ENCODE results near the gene AP2A2.

AP2A2 gene

DNA sequence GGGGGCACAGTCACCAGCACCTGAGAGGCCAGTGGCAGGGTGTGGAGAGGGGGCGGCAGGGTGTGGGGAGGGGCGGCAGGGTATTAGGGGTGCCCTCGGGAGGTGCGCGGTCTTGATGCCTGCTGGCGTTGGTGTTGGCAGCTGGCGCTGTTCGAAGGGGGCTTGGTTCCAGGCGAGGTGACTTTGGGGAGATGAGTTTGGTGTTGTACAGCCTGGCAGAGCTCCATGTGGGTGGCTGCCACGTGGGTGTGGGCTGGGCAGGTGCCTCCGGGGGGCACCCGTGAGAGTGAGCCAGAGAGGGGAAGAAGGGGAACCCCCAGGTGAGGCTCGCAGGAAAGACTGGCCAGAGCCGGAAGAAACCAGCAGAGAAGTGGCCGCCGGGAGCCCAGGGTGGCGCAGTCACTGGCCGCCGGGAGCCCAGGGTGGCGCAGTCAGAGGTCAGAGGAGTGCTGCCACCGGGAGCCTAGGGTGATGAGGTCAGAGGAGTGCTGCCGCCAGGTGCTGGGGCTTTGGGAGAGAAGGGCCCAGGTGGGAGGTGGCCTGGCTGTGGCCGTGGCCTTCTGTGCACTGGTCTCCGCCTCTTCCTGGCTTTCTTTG, 66.1 kb downstream of the AP2A2 start:
- Histone ChIP-seq H3K27me3 (ENCODE audit: insufficient read depth, low read length) (no peaks in the 10 kb centered on the region), H3K4me3 (ENCODE audit: low read length) (no peak overlapping the region), H3K36me3 (ENCODE audit: insufficient read depth, low read length) (peaks cover 74% of the 10 kb centered on the region), H3K27ac (ENCODE audit: low read depth, low read length) (no peak overlapping the region), H3K9me3 (ENCODE audit: insufficient read depth, low read depth, low read length) (no peaks in the 10 kb centered on the region), H3K4me1 (ENCODE audit: insufficient read depth, low read length) (no peaks in the 10 kb centered on the region), H3K9ac (ENCODE audit: low read depth, low read length) (no peak overlapping the region)
- 95% methylated on average over 24 of the region's 24 CpGs for WGBS

DNA sequence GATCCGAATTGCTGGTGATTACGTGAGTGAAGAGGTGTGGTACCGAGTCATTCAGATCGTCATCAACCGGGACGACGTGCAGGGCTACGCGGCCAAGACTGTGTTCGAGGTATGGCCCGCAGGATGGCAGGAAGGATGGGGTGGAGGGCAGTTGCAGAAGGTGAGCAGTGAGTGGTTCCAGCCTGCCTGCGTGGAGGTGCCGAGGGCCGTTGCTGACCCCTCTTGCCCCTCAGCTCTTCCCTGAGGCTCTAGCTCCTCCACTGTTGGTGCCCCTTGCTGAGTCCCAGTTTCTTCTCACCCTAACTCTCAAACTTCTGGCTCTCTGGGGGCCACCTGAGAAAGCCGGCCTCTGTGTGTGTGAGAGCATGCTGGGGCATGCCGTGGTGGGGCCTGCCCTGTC, 66.9 kb downstream of the AP2A2 start:
- no peaks in the 10 kb centered on the region for H3K4me1 ChIP-seq (ENCODE audit: insufficient read depth, low read length)
- H3K27ac ChIP-seq (ENCODE audit: low read depth, low read length), result no peak overlapping the region
- no peaks in the 10 kb centered on the region for H3K27me3 ChIP-seq (ENCODE audit: insufficient read depth, low read length)
- no peak overlapping the region for H3K9ac ChIP-seq (ENCODE audit: low read depth, low read length)
- H3K36me3 ChIP-seq (ENCODE audit: insufficient read depth, low read length), result peaks cover 71% of the 10 kb centered on the region
- WGBS, result 94% methylated on average over 16 of the region's 16 CpGs
- H3K9me3 ChIP-seq (ENCODE audit: insufficient read depth, low read depth, low read length), result no peaks in the 10 kb centered on the region
- no peak overlapping the region for H3K4me3 ChIP-seq (ENCODE audit: low read length)

DNA sequence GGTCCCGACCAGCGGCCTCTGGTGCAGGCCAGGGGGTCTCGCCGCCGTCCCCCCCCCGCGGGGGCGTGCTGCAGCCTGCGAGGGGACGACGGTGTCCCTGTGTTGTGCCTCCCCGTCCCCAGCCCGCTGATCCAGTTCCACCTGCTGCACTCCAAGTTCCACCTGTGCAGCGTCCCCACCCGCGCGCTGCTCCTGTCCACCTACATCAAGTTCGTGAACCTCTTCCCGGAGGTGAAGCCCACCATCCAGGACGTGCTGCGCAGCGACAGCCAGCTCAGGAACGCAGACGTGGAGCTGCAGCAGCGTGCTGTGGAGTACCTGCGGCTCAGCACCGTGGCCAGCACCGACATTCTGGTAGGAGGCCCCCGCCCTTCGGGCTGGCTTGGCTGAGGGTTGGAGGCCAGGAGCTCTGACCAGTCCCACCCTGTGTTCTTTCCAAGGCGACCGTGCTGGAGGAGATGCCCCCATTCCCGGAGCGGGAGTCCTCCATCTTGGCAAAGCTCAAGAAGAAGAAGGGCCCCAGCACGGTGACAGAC, 68.0 kb downstream of the AP2A2 start:
- Histone ChIP-seq H3K27me3 (ENCODE audit: insufficient read depth, low read length) (no peaks in the 10 kb centered on the region), H3K9me3 (ENCODE audit: insufficient read depth, low read depth, low read length) (no peaks in the 10 kb centered on the region), H3K27ac (ENCODE audit: low read depth, low read length) (no peak overlapping the region), H3K4me1 (ENCODE audit: insufficient read depth, low read length) (no peaks in the 10 kb centered on the region), H3K4me3 (ENCODE audit: low read length) (no peak overlapping the region), H3K9ac (ENCODE audit: low read depth, low read length) (no peak overlapping the region), H3K36me3 (ENCODE audit: insufficient read depth, low read length) (peaks cover 59% of the 10 kb centered on the region)
- WGBS, result 96% methylated on average over 35 of the region's 35 CpGs

DNA sequence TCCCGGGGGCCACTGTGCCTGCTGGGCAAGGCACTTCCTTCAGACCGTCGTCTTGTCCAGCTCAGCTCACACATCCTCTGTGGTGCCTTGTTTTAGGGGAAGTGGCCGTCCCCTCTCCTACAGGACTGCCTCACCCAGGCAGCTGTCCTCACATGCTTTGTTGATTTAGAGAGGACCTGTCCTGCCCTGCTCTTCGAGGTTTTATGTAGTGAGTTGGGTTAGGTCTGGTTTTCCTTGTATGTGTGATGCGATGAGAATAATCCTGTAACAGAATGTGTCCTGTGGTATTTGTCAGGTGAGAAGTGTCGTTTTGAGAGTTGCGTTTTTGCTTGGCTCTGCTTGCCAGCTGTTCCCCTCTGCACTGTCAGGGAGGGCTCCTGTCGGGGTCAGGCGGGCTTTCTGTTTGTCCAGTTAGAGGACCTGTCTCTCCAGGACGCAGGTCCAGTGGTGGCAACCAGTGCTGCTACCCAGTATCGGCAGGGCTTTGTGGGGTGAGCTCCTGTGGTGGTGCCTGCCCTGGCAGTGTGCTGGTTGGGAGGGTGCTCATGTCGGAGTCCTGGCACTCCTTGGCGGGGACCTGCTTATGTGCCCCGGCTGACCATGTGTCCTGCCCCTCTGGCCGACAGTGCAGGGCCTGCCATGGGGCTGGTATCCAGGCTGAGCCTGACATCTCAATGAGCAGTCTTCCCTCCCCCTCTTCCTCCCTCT, 69.5 kb downstream of the AP2A2 start:
- peaks cover 48% of the 10 kb centered on the region for H3K36me3 ChIP-seq (ENCODE audit: insufficient read depth, low read length)
- no peak overlapping the region for H3K9ac ChIP-seq (ENCODE audit: low read depth, low read length)
- H3K9me3 ChIP-seq (ENCODE audit: insufficient read depth, low read depth, low read length), result no peaks in the 10 kb centered on the region
- 93% methylated on average over 16 of the region's 16 CpGs for WGBS
- H3K27ac ChIP-seq (ENCODE audit: low read depth, low read length), result no peak overlapping the region
- no peaks in the 10 kb centered on the region for H3K27me3 ChIP-seq (ENCODE audit: insufficient read depth, low read length)
- H3K4me1 ChIP-seq (ENCODE audit: insufficient read depth, low read length), result no peaks in the 10 kb centered on the region
- no peak overlapping the region for H3K4me3 ChIP-seq (ENCODE audit: low read length)

DNA sequence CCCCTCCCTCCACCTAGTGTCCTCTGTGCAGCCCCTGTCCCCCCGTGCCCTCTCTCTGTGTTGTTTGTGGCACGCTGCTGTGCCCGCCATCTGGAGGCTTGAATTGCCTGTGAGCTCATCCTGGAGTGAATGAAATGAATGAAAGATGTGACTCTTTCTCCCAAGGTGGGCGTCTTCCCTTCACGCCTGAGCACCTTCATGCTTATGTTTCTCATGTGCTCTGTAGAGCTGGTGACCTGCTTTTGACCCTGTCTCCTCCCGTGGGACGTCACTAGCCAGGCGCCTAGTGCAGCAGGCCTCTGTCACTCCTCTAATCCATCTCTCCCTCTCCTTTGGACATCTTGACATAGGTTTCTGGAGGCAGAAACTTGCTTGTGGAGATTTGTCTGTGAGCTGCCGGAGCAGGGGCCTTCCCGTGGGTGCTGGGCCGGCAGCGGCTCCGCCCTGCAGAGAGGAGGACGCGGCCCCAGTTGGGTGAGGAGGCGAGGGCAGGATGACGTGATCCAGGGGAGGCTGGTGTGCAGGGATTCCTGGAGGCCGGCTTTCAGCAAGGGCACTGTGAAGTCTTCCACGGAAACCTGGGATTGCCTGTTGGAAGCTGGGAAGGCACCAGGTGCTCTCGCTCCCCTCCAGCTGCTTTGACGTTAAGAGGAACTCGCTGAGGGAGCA, 70.2 kb downstream of the AP2A2 start:
- WGBS, result 88% methylated on average over 22 of the region's 22 CpGs
- no peaks in the 10 kb centered on the region for H3K4me1 ChIP-seq (ENCODE audit: insufficient read depth, low read length)
- H3K27me3 ChIP-seq (ENCODE audit: insufficient read depth, low read length), result no peaks in the 10 kb centered on the region
- H3K36me3 ChIP-seq (ENCODE audit: insufficient read depth, low read length), result peaks cover 52% of the 10 kb centered on the region
- H3K9ac ChIP-seq (ENCODE audit: low read depth, low read length), result no peak overlapping the region
- no peak overlapping the region for H3K4me3 ChIP-seq (ENCODE audit: low read length)
- no peak overlapping the region for H3K27ac ChIP-seq (ENCODE audit: low read depth, low read length)
- H3K9me3 ChIP-seq (ENCODE audit: insufficient read depth, low read depth, low read length), result no peaks in the 10 kb centered on the region

DNA sequence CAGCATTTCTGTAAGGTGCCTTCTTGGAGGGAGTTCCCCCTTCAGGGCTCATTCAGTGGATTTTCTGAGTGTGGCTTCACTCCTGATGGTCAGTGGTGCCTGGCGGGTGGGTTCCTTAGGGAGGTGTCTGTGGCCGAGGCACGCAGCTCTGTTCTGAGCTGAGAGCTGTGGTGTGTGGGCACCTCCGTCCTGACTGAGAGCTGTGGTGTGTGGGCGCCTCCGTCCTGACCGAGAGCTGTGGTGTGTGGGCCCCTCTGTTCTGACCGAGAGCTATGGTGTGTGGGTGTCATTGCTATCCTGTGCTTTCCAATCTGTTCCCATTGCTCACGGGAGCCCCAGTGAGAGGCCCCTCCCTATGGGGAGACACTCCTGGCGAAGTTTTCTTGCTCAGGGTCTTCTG, 71.0 kb downstream of the AP2A2 start:
- H3K27me3 ChIP-seq (ENCODE audit: insufficient read depth, low read length), result no peaks in the 10 kb centered on the region
- H3K4me3 ChIP-seq (ENCODE audit: low read length), result no peak overlapping the region
- no peak overlapping the region for H3K27ac ChIP-seq (ENCODE audit: low read depth, low read length)
- H3K4me1 ChIP-seq (ENCODE audit: insufficient read depth, low read length), result no peaks in the 10 kb centered on the region
- no peaks in the 10 kb centered on the region for H3K9me3 ChIP-seq (ENCODE audit: insufficient read depth, low read depth, low read length)
- H3K36me3 ChIP-seq (ENCODE audit: insufficient read depth, low read length), result peaks cover 49% of the 10 kb centered on the region
- no peak overlapping the region for H3K9ac ChIP-seq (ENCODE audit: low read depth, low read length)
- WGBS, result 93% methylated on average over 10 of the region's 10 CpGs

DNA sequence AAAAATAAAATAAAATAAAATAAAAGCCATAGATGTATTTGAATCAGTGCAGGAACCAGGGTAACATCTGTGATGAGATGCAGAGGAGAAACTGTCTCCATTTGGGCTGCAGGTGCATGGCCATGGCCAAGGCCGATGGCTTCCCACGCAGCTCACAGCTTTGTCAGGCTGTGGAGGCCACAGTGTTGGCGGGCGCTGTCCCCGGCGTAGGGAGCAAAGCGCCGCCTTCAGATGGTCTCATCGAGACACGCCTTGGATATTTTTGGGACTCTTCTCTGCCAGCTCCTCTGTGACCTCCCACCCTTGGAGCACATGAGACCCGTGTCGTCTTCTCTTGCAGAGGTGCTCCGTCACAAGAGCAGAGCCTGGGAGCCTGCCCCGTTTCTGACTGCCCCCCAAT, 72.2 kb downstream of the AP2A2 start:
- H3K27ac ChIP-seq (ENCODE audit: low read depth, low read length), result no peak overlapping the region
- H3K9ac ChIP-seq (ENCODE audit: low read depth, low read length), result no peak overlapping the region
- no peaks in the 10 kb centered on the region for H3K27me3 ChIP-seq (ENCODE audit: insufficient read depth, low read length)
- no peaks in the 10 kb centered on the region for H3K9me3 ChIP-seq (ENCODE audit: insufficient read depth, low read depth, low read length)
- H3K4me1 ChIP-seq (ENCODE audit: insufficient read depth, low read length), result no peaks in the 10 kb centered on the region
- 96% methylated on average over 14 of the region's 14 CpGs for WGBS
- H3K36me3 ChIP-seq (ENCODE audit: insufficient read depth, low read length), result peaks cover 52% of the 10 kb centered on the region
- no peak overlapping the region for H3K4me3 ChIP-seq (ENCODE audit: low read length)

DNA sequence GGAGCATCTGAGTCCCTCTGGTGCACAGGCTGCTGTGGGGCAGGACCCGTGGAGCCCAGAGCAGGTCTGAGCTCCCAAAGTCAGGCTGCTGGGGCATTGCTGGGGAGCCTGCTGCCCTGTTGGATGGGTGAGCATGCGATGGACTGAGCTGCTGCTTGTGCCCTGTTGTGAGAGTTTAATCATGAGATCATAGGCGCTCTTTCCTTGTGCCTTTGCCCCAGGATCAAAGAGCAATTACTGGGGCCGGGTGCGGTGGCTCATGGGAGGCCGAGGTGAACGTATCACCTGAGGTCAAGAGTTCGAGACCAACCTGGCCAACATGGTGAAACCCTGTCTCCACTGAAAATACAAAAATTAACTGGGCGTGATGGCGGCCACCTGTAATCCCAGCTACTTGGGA, 73.3 kb downstream of the AP2A2 start:
- WGBS, result 97% methylated on average over 10 of the region's 10 CpGs
- Histone ChIP-seq H3K9me3 (ENCODE audit: insufficient read depth, low read depth, low read length) (no peaks in the 10 kb centered on the region), H3K36me3 (ENCODE audit: insufficient read depth, low read length) (peaks cover 52% of the 10 kb centered on the region), H3K27ac (ENCODE audit: low read depth, low read length) (no peak overlapping the region), H3K4me3 (ENCODE audit: low read length) (no peak overlapping the region), H3K27me3 (ENCODE audit: insufficient read depth, low read length) (no peaks in the 10 kb centered on the region), H3K9ac (ENCODE audit: low read depth, low read length) (no peak overlapping the region), H3K4me1 (ENCODE audit: insufficient read depth, low read length) (no peaks in the 10 kb centered on the region)

DNA sequence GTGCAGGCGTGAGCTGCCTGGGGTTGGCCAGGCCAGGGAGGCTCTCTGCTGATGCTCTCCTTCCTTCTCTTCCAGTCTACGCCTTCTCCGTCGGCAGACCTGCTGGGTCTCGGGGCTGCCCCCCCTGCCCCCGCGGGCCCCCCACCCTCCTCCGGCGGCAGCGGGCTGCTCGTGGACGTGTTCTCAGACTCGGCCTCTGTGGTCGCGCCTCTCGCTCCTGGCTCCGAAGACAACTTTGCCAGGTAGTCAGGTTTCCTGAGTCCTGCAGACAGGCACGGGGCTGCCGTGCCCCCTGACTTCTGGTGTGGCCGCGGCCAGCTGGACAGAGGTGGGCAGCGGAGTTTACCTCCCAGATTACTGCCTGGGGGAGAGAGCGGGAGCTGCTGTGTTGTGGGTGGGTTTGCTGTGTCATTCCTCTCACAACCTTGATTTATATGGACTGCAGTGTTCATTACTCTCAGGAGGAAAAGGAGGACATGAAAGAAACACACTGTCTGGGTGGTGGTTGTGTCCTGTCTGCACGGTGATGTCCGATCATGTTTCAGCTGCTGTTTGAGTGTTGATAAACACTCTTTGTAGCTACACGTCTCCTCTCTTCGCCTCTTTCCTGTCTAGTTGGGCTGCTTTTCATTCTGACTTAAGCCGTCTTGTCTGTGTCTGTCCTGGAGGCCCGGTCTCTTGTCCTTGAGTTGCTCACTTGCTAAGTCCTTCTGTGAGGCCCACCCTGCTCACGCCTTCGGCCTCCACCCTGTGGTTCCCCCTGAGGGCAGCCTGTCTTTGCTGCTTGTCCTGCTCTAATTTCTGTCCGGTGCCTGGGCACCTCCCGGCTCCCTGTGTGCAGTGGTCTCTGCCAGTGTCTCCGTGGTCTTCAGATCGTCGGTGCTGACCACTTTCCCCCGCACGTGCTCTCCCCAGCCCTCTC, 74.9 kb downstream of the AP2A2 start:
- Histone ChIP-seq H3K4me3 (ENCODE audit: low read length) (no peak overlapping the region), H3K36me3 (ENCODE audit: insufficient read depth, low read length) (peaks cover 58% of the 10 kb centered on the region), H3K27me3 (ENCODE audit: insufficient read depth, low read length) (no peaks in the 10 kb centered on the region), H3K27ac (ENCODE audit: low read depth, low read length) (no peak overlapping the region), H3K9ac (ENCODE audit: low read depth, low read length) (no peak overlapping the region), H3K9me3 (ENCODE audit: insufficient read depth, low read depth, low read length) (no peaks in the 10 kb centered on the region), H3K4me1 (ENCODE audit: insufficient read depth, low read length) (no peaks in the 10 kb centered on the region)
- 97% methylated on average over 38 of the region's 38 CpGs for WGBS

DNA sequence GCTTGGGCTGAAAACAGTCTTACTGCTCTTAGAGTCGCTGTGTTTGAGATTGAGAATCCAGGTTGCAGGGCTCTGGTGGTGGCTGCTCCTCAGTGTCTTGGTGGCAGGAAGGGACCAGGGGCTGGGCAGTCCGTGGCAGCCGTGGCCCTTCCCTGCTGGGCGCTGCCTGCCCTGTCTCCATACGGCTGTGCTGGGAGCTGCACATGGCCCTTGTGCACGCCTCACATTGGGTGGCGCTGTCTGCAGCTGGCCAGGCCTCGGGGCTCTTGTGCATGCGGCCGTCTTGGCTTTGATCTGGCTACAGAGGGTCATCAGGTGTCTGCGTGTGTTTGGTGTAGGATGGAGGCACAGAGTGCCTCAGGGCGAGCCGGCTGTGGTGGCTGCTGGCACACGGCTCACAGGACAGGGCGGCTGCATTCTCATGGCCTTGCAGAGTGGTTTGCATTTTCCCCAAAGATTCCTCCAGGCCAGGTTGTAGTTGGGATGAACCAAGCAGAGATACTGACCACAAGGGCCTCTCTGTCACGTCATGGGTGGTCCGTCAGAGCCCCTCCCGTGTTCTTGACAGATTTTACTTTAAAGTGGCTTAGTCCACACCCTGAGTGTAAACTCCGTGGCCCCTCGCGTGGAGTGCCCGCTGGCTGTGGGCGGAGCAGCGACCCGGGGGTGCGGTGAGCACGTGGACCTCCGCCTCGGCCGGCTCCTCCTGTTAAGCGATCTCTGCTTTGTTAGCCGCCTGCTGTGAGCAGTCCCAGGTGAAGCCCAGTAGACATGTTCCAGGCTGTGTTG, 76.1 kb downstream of the AP2A2 start:
- H3K36me3 ChIP-seq (ENCODE audit: insufficient read depth, low read length), result peaks cover 61% of the 10 kb centered on the region
- H3K9me3 ChIP-seq (ENCODE audit: insufficient read depth, low read depth, low read length), result no peaks in the 10 kb centered on the region
- no peak overlapping the region for H3K4me3 ChIP-seq (ENCODE audit: low read length)
- 96% methylated on average over 32 of the region's 32 CpGs for WGBS
- H3K27me3 ChIP-seq (ENCODE audit: insufficient read depth, low read length), result no peaks in the 10 kb centered on the region
- H3K4me1 ChIP-seq (ENCODE audit: insufficient read depth, low read length), result no peaks in the 10 kb centered on the region
- no peak overlapping the region for H3K27ac ChIP-seq (ENCODE audit: low read depth, low read length)
- H3K9ac ChIP-seq (ENCODE audit: low read depth, low read length), result no peak overlapping the region

All from HUES64 (cell line).